ENCODE data around the gene RPTOR.

RPTOR gene

GRCh38 chr17:80632046-80632581 is 87.5 kb downstream of the RPTOR start:
- DNase-seq (ENCODE audit: low read depth): no peak
- TF ChIP-seq, protein P1, sequence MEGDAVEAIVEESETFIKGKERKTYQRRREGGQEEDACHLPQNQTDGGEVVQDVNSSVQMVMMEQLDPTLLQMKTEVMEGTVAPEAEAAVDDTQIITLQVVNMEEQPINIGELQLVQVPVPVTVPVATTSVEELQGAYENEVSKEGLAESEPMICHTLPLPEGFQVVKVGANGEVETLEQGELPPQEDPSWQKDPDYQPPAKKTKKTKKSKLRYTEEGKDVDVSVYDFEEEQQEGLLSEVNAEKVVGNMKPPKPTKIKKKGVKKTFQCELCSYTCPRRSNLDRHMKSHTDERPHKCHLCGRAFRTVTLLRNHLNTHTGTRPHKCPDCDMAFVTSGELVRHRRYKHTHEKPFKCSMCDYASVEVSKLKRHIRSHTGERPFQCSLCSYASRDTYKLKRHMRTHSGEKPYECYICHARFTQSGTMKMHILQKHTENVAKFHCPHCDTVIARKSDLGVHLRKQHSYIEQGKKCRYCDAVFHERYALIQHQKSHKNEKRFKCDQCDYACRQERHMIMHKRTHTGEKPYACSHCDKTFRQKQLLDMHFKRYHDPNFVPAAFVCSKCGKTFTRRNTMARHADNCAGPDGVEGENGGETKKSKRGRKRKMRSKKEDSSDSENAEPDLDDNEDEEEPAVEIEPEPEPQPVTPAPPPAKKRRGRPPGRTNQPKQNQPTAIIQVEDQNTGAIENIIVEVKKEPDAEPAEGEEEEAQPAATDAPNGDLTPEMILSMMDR (IDR thresholded peaks at IDR 0.05; ENCODE audit: low read depth, low read length, missing control alignments): no peak
- H3K4me3 ChIP-seq (ENCODE audit: low read depth, low read length): no peak overlapping the region

DNA sequence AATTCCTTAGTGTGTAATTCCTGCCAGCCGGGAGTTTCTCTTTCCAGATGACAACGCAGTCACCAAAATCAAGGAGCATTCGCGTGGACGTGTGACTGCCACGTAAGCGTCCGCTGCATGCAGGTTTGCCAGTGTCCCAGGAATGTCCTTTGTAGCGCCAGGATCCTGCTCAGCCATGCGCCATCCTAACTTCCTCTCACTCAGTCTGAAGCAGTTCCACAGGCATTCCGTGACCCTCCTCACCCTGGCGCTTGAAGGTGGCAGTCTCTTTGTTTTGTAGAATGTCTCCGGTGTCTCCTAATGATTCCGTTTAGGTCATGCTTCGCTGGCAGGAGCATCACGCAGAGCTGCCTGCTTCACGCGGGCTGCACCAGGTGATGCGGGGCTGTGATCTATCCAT is 88.6 kb downstream of the RPTOR start:
- no peak for DNase-seq (ENCODE audit: low read depth)
- TF ChIP-seq, protein P1 (IDR thresholded peaks at IDR 0.05; ENCODE audit: low read depth, low read length, missing control alignments): no peak
- no peak overlapping the region for H3K4me3 ChIP-seq (ENCODE audit: low read depth, low read length)

GRCh38 chr17:80633994-80634566 is 89.4 kb downstream of the RPTOR start:
- no peak for DNase-seq (ENCODE audit: low read depth)
- TF ChIP-seq, protein P1 (IDR thresholded peaks at IDR 0.05; ENCODE audit: low read depth, low read length, missing control alignments): no peak
- no peak overlapping the region for H3K4me3 ChIP-seq (ENCODE audit: low read depth, low read length)

DNA sequence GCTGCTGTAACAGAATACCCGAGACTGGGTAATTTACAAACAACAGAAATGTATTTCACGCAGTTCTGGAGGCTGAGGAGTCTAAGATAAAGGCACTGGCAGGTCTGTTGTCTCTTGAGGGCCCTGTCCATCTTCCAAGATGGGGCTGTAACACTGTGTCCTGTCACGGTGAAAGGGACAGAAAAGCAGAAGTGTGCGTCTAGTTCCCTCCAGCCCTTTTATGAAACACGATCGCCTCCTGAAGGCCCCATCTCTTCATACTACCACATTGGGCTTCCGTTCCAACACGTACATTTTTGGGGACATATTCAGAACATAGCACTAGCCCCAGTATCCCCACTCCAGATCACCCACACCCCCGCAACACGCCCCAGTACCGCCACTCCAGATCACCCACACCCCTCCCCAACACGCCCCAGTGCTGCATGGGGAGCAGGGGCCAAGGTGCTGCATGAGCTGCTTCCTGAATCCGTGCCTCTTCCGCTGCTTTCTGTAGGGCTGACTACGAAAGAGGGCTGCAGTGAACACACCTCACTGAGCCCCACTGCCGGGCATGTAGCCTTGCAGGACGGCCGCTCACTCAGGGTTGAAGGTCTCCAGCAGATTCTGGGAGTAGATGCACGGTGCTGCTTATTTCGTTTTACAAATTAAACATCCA is 91.9 kb downstream of the RPTOR start:
- no peak for DNase-seq (ENCODE audit: low read depth)
- TF ChIP-seq, protein P1 (IDR thresholded peaks at IDR 0.05; ENCODE audit: low read depth, low read length, missing control alignments): no peak
- H3K4me3 ChIP-seq (ENCODE audit: low read depth, low read length): no peak overlapping the region

- DNase-seq (ENCODE audit: low read depth): no peak
- no peak overlapping the region for H3K4me3 ChIP-seq (ENCODE audit: low read depth, low read length)
These were observed 92.6 kb downstream of the RPTOR start for GRCh38 chr17:80637048-80637781.

GRCh38 chr17:80639658-80640057 is 95.0 kb downstream of the RPTOR start:
- H3K4me3 ChIP-seq (ENCODE audit: low read depth, low read length): no peak overlapping the region
- TF ChIP-seq, protein P1 (IDR thresholded peaks at IDR 0.05; ENCODE audit: low read depth, low read length, missing control alignments): no peak
- DNase-seq (ENCODE audit: low read depth): no peak

More at GRCh38 chr17:80637048-80637781, 92.6 kb downstream of the RPTOR start:
- TF ChIP-seq, protein P1 (IDR thresholded peaks at IDR 0.05; ENCODE audit: low read depth, low read length, missing control alignments): no peak

Measured in GM12864 (cell line).